Gastroesophageal sphincter (tissue), 4 donors: ENCODE measurements around the gene CFAP61. TPM values are rescaled to one million over a fixed set of nuclear protein-coding genes. Genes with fewer than 3 reads are reported as not detected.

Experiments
- ATAC-seq: fragments of 150-250 bp; one replicate; pipeline ENCODE4 v1.9.1; 2016; ENCODE audit warnings: mild to moderate bottlenecking, moderate library complexity
- H3K27ac ChIP-seq, 4 donors: fragments of 200-600 bp; sonication (generic) in 3 of 4; 1 replicate in 3 of 4; 2 replicates in 1 of 4; pipeline ENCODE4 v1.5.1; 2016 to 2019
- H3K27me3 ChIP-seq: fragments of 200-600 bp; sonication (generic); one replicate; pipeline ENCODE4 v1.5.1; 2019
- H3K36me3 ChIP-seq, 2 donors: fragments of 200-600 bp; sonication (generic); one replicate each; pipeline ENCODE4 v1.5.1; 2019; ENCODE audit warnings: control low read depth in 1 of 2
- H3K4me1 ChIP-seq, 3 donors: fragments of 200-600 bp; sonication (generic); 1 replicate in 2 of 3; 2 replicates in 1 of 3; pipeline ENCODE4 v1.5.1; 2016 to 2019; ENCODE audit warnings: control low read depth in 2 of 3
- H3K4me3 ChIP-seq, 2 donors: fragments of 200-600 bp; sonication (generic); one replicate each; pipeline ENCODE4 v1.5.1; 2019; ENCODE audit warnings: mild to moderate bottlenecking in 1 of 2, moderate library complexity in 1 of 2
- H3K9me3 ChIP-seq, 3 donors: fragments of 200-600 bp; sonication (generic); one replicate each; pipeline ENCODE4 v1.5.1; 2017 to 2019; ENCODE audit warnings: control low read depth in 2 of 3
- CTCF ChIP-seq, 4 experiments: fragments of 200-600 bp in 2 of 4; fragments of 450-650 bp in 2 of 4; sonication (generic) in 1 of 4; IDR thresholded peaks; one replicate each; pipeline ENCODE4 v1.5.1; 2017 to 2019; ENCODE audit warnings: antibody characterized with exemption in 4 of 4, mild to moderate bottlenecking in 2 of 4, moderate library complexity in 2 of 4
- EP300 ChIP-seq: sonication (generic); formaldehyde crosslinking; IDR thresholded peaks from one replicate; pipeline ENCODE4 v1.6.1; 2017; ENCODE audit warnings: antibody characterized with exemption, mild to moderate bottlenecking
- POLR2A ChIP-seq, 2 donors: fragments of 450-650 bp; IDR thresholded peaks; one replicate each; pipeline ENCODE4 v1.6.1; 2017; ENCODE audit warnings: antibody characterized with exemption in 2 of 2, mild to moderate bottlenecking in 2 of 2, moderate library complexity in 1 of 2
- POLR2AphosphoS5 ChIP-seq: sonication (generic); formaldehyde crosslinking; IDR thresholded peaks from one replicate; pipeline ENCODE4 v1.6.1; 2017; ENCODE audit warnings: antibody characterized with exemption
- WGBS, 2 donors: methylation state at CpG; one replicate each; pipeline ENCODE4 v1.1.5; 2018; ENCODE audit warnings: low coverage in 1 of 2; 5-methylcytosine and 5-hydroxymethylcytosine counted together
- total RNA-seq, 4 donors: library from RNA; depleted of rRNA; stranded (reverse); fragments of >200 nt; gene quantifications; one replicate each; pipeline ENCODE4 v1.1.0, GENCODE V29; 2016

CFAP61 gene
- total RNA-seq, 4 donors from 2014 or later = 0.27 to 0.54 (median 0.30) TPM; not detected in 1

GRCh38 chr20:20370094-20370575 lies 317.8 kb downstream of the CFAP61 start:
- ATAC-seq = no peak
- WGBS, 2 donors = 2 to 17% methylated on average over 9 to 10 of the region's 10 CpGs
- no peak overlapping the region for H3K4me3 ChIP-seq

GRCh38 chr20:20371083-20371482 lies 318.8 kb downstream of the CFAP61 start:
- peaks cover 100% of the 10 kb centered on the region for H3K27me3 ChIP-seq
- no peaks in the 10 kb centered on the region for H3K36me3 ChIP-seq
- no peak for TF ChIP-seq CTCF (IDR thresholded peaks at IDR 0.05)
- no peak for TF ChIP-seq POLR2AphosphoS5
- TF ChIP-seq POLR2A (IDR thresholded peaks at IDR 0.05) = no peak
- no peak for TF ChIP-seq EP300

More at GRCh38 chr20:20370094-20370575, 317.8 kb downstream of the CFAP61 start:
- Histone ChIP-seq H3K27ac (no peak overlapping the region), H3K27me3 (peaks cover 100% of the 10 kb centered on the region), H3K36me3 (no peaks in the 10 kb centered on the region), H3K4me1 (peaks cover 0 to 38% (median 9%) of the 10 kb centered on the region in 3 donors), H3K9me3 (no peaks in the 10 kb centered on the region)
- TF ChIP-seq CTCF (IDR thresholded peaks at IDR 0.05) (no peak), EP300 (no peak), POLR2AphosphoS5 (no peak), POLR2A (IDR thresholded peaks at IDR 0.05) (no peak)

GRCh38 chr20:20371681-20372080 lies 319.3 kb downstream of the CFAP61 start:
- no peak for ATAC-seq
- WGBS, 2 donors = 9 to 14% methylated on average over 1 to 3 of the region's 3 CpGs
- H3K27me3 ChIP-seq = peaks cover 96% of the 10 kb centered on the region
- TF ChIP-seq CTCF (IDR thresholded peaks at IDR 0.05) (no peak), POLR2A (IDR thresholded peaks at IDR 0.05) (no peak), EP300 (no peak), POLR2AphosphoS5 (no peak)
- no peaks in the 10 kb centered on the region for H3K36me3 ChIP-seq
- no peaks in the 10 kb centered on the region for H3K9me3 ChIP-seq
- no peak overlapping the region for H3K4me3 ChIP-seq
- no peak overlapping the region for H3K27ac ChIP-seq
- peaks cover 0 to 33% (median 9%) of the 10 kb centered on the region in 3 donors for H3K4me1 ChIP-seq

More at GRCh38 chr20:20371083-20371482, 318.8 kb downstream of the CFAP61 start:
- Histone ChIP-seq H3K4me1 (peaks cover 0 to 35% (median 9%) of the 10 kb centered on the region in 3 donors), H3K4me3 (no peak overlapping the region), H3K9me3 (no peaks in the 10 kb centered on the region), H3K27ac (no peak overlapping the region)
- no peak for ATAC-seq
- 21 to 35% methylated on average over 6 to 7 of the region's 7 CpGs for WGBS, 2 donors

DNA sequence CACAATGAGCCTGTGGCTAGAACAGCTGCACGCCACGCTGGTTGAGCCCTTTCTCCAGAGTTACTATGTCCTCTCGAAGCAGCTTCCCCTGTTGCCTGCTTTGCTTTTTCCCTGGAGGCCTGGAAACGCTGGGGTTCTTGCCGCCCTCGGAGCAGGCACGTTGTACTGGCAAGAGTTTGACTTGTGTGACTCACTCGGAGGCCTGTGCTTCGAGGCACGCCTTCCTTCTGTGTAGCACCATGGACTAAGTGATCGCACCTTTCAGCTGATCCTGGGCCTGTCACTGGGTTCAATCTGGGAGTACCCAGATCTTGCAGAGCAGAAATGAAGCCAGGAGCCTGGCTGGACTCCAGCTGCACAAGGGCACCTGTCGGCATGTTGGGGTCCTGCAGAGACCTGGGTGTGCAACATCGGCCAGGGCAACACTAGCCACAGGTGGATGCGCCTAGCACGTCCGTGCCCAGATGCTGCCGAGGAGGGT lies 320.8 kb downstream of the CFAP61 start:
- H3K27ac ChIP-seq = no peak overlapping the region
- TF ChIP-seq CTCF (IDR thresholded peaks at IDR 0.05) (no peak), EP300 (no peak), POLR2AphosphoS5 (no peak), POLR2A (IDR thresholded peaks at IDR 0.05) (no peak)
- WGBS, 2 donors = 30 to 31% methylated on average over 2 to 7 of the region's 17 CpGs
- ATAC-seq = no peak
- no peaks in the 10 kb centered on the region for H3K36me3 ChIP-seq
- H3K4me1 ChIP-seq = peaks cover 0 to 18% (median 0%) of the 10 kb centered on the region in 3 donors
- peaks cover 81% of the 10 kb centered on the region for H3K27me3 ChIP-seq
- H3K4me3 ChIP-seq = no peak overlapping the region
- H3K9me3 ChIP-seq = no peaks in the 10 kb centered on the region

- Histone ChIP-seq H3K9me3 (peaks cover 0 to 4% (median 0%) of the 10 kb centered on the region in 3 donors), H3K4me3 (no peak overlapping the region), H3K4me1 (no peaks in the 10 kb centered on the region), H3K27ac (no peak overlapping the region), H3K36me3 (no peaks in the 10 kb centered on the region), H3K27me3 (peaks cover 62% of the 10 kb centered on the region)
- WGBS, 2 donors = 47 to 60% methylated on average over 4 to 8 of the region's 8 CpGs
- ATAC-seq = no peak
- no peak for TF ChIP-seq POLR2A (IDR thresholded peaks at IDR 0.05)
- no peak for TF ChIP-seq POLR2AphosphoS5
- no peak for TF ChIP-seq CTCF (IDR thresholded peaks at IDR 0.05)
- TF ChIP-seq EP300 = no peak
These were observed 323.5 kb downstream of the CFAP61 start for GRCh38 chr20:20375862-20376261.
